DND-41 (cell line): ENCODE data around the gene POLE2.

Experiments used
- CTCF ChIP-seq: IDR thresholded peaks from 2 replicates; pipeline ENCODE4 v1.5.1; 2012; ENCODE audit warnings: borderline replicate concordance, low read length, moderate library complexity, mild to moderate bottlenecking; ENCODE audit not compliant: poor library complexity, severe bottlenecking; ENCODE audit errors: extremely low read depth
- EZH2 ChIP-seq: IDR thresholded peaks from 3 replicates; pipeline ENCODE4 v1.6.1; 2012; ENCODE audit warnings: borderline replicate concordance, low read depth, mild to moderate bottlenecking, moderate library complexity, low read length, inconsistent platforms; ENCODE audit not compliant: severe bottlenecking

- TF ChIP-seq CTCF (no peak), EZH2 (no peak)
Measured at GRCh38 chr14:49703965-49704364, 16.0 kb upstream of the POLE2 start.
